Frontal cortex (tissue), 4 donors: ENCODE results near the gene MKNK1. TPM values are rescaled to one million over a fixed set of nuclear protein-coding genes. Genes with fewer than 3 reads are reported as not detected.
A peak's percentile ranks its signal among the peaks of the same experiment; 100 is the strongest.
"Not testable (repeated sequence)": the region's sequence is repeated elsewhere in the genome, so short reads cannot be mapped to it uniquely, and the experiment has no call there.

ENCODE experiments used
- DNase-seq, 2 donors: peaks; one replicate each; pipeline ENCODE4 v3.0.0; 2012; ENCODE audit warnings: low spot score in 2 of 2
- FAIRE-seq: peaks from 2 replicates; lab custom pipeline; 2012; peaks lifted over from hg19 to GRCh38; lab: Jason Lieb, UNC
- total RNA-seq: library from RNA; depleted of rRNA; stranded (reverse); fragments of >200 nt; gene quantifications from one replicate; pipeline ENCODE4 v1.2.3, GENCODE V29; 2014
- donor health status: control.
- donor health status: control.
- donor health status: control.

Gene MKNK1
- total RNA-seq = 7.7 TPM

DNA sequence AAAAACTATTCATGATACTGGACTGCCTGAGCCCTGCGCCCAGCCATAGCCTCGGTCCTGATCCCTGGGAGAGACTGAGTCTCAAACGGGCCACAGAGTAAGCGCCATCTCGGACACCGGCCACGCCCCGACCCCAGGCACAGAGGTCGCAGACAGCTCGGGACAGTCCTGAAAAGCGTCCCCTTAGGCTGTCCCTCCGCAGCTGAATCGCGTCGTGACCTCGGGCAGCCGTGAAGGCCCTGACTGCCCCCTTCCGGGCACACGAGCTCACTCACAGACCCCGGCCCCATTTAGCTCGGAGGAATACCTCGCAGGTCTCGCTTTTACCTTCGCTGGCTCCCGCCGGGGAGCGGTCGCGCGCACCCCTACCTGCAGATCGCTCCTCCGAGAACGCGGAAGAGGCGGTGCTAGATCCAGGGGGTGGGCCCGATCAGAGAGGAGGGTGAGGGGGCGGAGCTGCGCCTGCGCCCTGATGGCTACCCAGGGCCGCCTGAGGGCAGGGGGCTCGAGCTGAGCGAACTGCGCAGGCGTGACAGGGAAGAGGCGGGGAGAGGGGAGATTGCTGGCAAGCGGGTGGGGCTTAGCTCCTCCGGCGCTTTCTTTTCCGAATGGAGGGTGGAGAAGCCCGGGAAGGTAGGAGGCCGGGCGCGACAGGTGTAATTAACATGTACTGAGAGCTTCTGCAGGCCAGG lies at the start of gene MKNK1:
Gene MKNK1, minus strand, starts transcription at position 411 of the 692 bp plus-strand sequence. CDS start 20,941 bp downstream, outside the sequence.
- no peak for FAIRE-seq
- DNase-seq = peak; percentile 75 to 96

DNA sequence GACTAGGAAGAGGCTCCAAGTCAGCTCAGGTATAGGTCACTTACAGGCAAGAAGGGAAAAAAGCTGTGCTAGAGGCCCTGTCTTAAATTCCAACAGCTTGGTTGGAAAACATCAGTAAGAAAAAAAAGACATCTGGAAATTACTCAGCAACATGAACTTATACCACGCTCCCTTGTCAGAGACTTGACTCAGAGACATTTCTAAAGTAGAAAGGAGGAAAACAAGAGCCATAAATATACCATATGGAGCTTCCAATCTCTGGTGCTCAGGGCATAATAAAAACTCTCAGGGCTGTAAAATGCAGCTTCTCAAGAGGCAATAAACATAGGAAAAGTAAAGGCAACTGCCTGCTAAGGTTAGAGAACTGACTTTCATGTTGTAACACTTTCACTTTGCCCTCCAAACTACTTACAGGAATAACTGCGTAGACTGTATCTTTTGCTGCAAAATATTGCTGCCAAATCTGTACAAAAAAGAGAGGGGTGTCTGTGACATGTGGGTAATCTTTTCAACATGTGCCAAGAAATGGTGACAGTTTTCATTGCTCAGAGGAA lies 49.4 kb upstream of the MKNK1 start:
- DNase-seq = no peak
- FAIRE-seq = no peak

- DNase-seq (no peak), FAIRE-seq (no peak)
Measured at GRCh38 chr1:46652321-46653100, 48.4 kb upstream of the MKNK1 start.

- not testable (repeated sequence) for DNase-seq, FAIRE-seq
Measured at GRCh38 chr1:46651152-46651551, 47.1 kb upstream of the MKNK1 start.

GRCh38 chr1:46650491-46650890 lies 46.4 kb upstream of the MKNK1 start:
- DNase-seq = no peak
- FAIRE-seq = no peak

DNA sequence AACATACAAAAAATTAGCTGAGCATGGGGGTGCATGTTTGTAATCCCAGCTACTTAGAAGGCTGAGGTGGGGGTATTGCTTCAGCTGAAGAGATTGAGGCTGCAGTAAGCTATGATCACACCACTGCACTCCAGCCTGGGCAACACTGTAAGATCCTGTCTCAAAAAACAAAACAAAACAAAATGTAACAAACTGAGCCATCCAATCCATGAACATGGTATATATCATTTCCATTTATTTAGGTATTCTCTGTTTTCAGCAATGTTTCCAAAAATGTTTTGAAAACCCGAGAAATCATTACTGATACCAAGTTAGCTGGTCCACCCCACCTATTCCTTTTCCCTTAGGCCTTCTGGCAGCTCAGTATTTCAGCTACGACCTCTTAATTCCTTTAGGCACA lies 45.7 kb upstream of the MKNK1 start:
- DNase-seq (no peak), FAIRE-seq (no peak)

- FAIRE-seq (no peak), DNase-seq (no peak)
Measured at GRCh38 chr1:46647611-46648010, 43.5 kb upstream of the MKNK1 start.

DNA sequence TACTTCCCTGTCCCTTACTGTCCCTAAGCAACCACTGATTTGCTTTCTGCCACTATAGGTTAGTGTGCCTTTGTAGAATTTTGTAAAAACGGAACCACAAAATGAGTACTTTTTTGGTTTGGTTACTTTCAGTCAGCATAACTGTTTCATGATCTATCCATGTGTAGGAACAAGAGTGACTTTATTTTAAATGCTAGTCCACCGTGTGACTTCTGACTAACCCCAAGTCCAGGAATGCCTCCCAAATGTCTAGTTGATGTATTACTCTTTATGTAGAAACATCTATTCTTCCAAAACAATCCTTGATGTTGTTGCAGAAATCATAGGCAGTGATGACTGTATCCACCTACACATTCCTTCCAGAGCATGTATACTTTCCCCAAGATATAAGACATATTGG lies 42.8 kb upstream of the MKNK1 start:
- FAIRE-seq (no peak), DNase-seq (no peak)

DNA sequence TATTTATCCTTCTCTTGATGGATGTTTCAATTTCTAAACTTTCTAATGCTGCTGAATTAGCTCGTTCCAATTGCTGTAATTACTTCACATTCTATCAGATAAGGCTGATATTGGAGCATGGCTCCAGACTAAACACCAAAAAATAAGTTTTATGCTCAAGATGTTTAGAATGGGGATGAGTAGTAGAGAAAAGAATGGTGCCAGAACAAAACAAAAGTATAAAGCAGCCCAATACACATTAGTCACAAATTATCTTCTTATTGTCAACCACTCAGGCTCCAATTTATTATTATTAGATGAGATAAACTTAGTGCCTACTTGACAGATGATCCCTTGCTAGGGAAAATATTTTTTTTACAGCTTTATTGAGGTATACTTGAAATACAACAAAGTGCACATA lies 42.3 kb upstream of the MKNK1 start:
- FAIRE-seq (no peak), DNase-seq (no peak)

GRCh38 chr1:46645815-46646214 lies 41.7 kb upstream of the MKNK1 start:
- FAIRE-seq (no peak), DNase-seq (no peak)

GRCh38 chr1:46643368-46643775 lies 39.3 kb upstream of the MKNK1 start:
- FAIRE-seq = no peak
- no peak for DNase-seq

DNA sequence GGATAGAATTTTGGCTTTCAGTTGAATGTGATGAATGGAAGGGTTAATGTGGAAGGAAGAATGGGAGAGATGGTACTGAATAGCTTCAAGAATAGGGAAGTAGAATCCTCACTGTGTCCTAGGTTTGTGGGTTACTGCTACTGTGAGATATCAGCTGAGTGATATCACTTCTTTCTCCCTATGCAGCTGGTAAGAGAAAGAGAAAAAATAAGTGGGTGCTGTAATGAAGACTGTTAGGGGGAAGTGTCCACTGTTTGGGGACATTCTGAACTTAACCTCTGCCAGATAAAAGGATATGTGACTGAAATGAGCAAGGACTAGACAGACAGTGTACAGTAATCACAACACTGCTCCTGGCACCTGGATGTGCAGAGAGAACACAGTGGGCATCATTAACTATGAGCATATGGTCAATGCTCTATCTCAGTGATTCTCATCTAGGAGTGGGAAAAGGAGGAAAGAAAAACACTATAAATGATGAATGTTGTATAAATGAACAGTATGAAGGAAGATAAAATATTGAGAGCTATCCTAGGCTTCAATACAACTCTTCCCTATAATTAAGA lies 38.1 kb upstream of the MKNK1 start:
- no peak for DNase-seq

GRCh38 chr1:46639547-46639946 lies 35.5 kb upstream of the MKNK1 start:
- no peak for FAIRE-seq
- no peak for DNase-seq

More for the DNA sequence above, 38.1 kb upstream of the MKNK1 start:
- no peak for FAIRE-seq

- DNase-seq (no peak), FAIRE-seq (no peak)
Measured at GRCh38 chr1:46638921-46639320, 34.9 kb upstream of the MKNK1 start.

- no peak for DNase-seq
- no peak for FAIRE-seq
Measured at GRCh38 chr1:46637444-46638083, 33.5 kb upstream of the MKNK1 start.

GRCh38 chr1:46635205-46635604 lies 31.1 kb upstream of the MKNK1 start:
- FAIRE-seq (no peak), DNase-seq (no peak)

- FAIRE-seq (no peak), DNase-seq (no peak)
Measured at GRCh38 chr1:46630719-46631118, 26.7 kb upstream of the MKNK1 start.

GRCh38 chr1:46623743-46624644 lies 19.9 kb upstream of the MKNK1 start:
- no peak for DNase-seq
- FAIRE-seq = no peak

DNA sequence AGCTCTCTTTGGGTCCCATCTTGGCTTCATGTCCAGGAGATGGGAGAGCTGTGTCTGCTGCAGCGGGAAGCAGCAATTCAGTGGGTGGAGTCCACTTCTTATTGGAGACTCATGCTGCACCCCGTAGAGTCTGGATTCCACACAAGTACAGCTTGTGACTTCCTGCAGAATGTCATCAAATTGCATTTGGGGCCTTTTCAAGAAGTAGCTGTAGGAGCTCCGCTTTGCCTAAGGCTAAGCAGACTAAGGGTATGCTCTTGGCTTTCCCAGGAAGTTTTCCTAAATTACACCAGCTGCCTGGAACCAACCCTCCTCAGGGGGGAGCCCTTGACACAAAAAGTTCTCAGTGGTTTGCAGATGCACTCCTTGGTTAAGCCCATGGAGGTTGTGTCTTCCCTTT lies 18.3 kb upstream of the MKNK1 start:
- no peak for DNase-seq
- FAIRE-seq = no peak
